Activated CD4-positive, CD25-positive, alpha-beta regulatory T cell treated with anti-CD3 and anti-CD28 coated beads, Interleukin-2, amount 50 U/mL, for 24 hours (primary cell): ENCODE results near the gene KITLG.
"Not testable (repeated sequence)": the region's sequence is repeated elsewhere in the genome, so short reads cannot be mapped to it uniquely, and the experiment has no call there.

Source experiments
- ATAC-seq, 2 donors: fragments of 150-1000 bp; cut with Tn5 transposase; one replicate each; pipeline ENCODE4 v1.10.0; 2021; ENCODE audit warnings: mild to moderate bottlenecking in 1 of 2, moderate library complexity in 1 of 2

The KITLG gene

GRCh38 chr12:88575361-88575970 is 4.8 kb downstream of the KITLG start:
- ATAC-seq = no peak

GRCh38 chr12:88574278-88574677 is 6.0 kb downstream of the KITLG start:
- no peak for ATAC-seq

DNA sequence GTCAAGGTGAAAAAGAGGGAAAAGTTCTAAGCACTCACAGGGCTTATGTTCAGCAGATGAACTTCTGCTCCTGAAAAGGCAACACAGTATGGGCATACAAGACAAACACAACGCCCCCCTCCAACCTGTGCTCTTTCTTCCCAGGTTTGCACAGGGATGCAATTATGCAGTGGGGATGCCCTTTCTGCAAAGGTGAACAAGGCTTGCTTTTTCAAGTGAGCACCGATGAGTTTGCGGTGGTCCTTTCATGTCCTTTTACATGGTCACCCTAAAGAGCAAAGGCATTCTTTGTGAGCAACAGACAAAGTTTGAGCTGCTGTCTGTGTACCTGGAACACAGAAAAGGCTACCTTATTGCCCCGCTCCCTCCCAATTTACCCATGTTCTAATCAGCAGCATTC is 6.7 kb downstream of the KITLG start:
- no peak for ATAC-seq

GRCh38 chr12:88572781-88573549 is 7.3 kb downstream of the KITLG start:
- no peak for ATAC-seq

DNA sequence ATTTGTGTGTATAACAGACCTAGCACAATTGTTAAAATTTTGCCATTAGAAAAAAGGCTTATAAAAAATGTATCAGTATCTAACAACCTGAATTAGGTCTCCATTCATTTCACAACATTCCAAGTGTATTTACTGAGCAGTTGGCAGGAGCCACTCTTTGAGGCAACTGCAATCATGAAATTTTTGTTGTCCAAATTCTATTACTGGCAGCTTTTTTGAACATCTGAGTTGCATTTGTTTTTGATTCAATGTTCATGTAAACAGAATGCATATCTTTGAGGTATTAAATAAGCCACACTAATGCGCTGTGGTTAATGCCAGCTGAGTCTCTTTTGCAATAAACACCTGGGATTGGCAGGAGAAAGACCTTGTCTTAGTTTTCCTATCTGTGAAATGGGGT is 8.7 kb downstream of the KITLG start:
- no peak for ATAC-seq

DNA sequence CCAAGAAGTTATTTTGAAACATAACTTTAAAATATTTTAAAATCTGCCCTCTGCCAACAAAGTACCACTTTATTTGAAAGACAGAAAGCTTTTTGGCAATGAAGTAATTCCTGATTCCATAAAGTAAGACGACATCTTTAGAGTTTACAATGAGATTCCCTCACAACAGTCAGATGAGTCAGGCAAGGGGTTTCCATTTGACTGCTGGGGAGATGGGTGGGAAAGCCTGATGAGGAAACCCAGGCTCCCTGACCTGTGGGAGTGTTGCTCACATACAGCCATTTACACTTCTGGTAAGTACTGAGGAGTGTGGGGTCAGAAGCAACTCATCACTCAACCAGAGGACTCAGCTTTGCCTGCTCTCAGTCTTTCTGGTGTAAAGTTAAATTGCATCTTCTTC is 10.2 kb downstream of the KITLG start:
- ATAC-seq = no peak

- no peak for ATAC-seq
Observed at GRCh38 chr12:88566430-88566829, 13.8 kb downstream of the KITLG start.

- ATAC-seq = no peak
Observed at GRCh38 chr12:88562846-88563582, 17.3 kb downstream of the KITLG start.

- no peak for ATAC-seq
Observed at GRCh38 chr12:88562151-88562550, 18.1 kb downstream of the KITLG start.

GRCh38 chr12:88559772-88560171 is 20.5 kb downstream of the KITLG start:
- no peak for ATAC-seq

DNA sequence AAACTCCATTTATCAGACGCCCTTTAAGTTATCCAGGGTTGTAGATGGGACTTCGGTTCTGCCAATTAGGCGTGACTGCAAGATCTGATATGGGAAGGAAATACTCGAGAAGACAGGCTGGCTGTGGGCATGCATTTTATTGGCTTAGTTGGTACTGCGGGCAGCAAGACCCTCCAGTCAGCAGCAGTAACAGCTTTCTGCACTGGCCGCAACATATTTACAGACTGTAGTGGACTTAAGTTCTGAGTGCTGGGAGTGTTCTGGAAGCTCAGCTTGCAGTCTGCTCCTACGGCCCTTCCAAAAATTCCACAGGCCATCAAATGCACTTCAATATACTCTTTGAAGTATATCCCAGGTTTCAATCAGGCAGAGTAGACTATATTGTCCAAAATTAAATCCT is 21.1 kb downstream of the KITLG start:
- no peak for ATAC-seq

DNA sequence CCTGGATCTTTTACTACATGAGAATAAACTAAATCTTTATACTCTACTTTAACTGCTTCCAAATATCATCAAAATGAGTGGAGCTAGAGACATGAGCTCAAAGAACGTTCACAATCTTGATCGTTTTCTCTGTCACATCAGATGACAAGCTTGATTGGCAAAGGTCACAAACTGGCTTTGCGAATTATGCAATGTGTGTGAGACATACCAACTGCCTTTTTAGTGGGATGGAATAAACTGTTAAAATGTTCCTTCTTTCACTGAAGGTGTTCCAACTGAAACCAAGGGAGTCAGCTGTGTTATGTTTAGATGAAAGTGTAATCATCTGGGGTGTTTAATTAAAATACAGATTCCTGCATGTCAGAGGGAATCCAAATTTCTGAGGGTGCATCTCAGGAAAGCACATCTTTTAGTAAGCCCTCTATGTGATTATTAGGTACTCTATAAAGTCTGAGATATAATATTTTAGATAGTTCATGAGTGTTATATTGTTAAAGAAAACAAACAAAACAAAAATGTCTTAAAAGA is 21.9 kb downstream of the KITLG start:
- no peak for ATAC-seq

DNA sequence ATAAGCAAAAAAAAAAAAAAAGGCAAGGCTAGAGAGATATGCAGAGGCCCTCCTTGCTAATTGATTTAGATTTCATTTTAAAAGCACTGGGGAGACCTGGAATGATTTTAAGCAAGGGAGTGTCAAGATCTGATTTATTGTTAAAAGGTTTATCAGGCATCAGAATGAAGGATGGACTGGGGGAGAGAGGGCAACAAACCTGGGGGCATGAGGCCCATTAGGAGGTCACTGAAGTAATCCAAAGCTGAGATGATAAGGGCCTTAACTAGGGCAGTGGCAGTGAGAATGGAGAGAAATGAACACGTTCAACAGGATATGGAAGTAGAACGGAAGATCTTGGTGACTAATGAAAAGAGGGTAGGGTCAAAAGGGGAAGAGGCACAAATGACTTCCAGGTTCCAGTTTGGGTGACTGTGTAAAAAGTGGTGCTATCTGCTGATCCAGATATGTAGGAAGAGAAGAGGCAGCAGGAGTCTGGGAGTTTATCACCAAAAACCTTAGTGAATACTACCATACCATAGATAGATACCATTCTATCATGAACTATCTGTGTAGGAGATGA is 24.0 kb downstream of the KITLG start:
- no peak for ATAC-seq

DNA sequence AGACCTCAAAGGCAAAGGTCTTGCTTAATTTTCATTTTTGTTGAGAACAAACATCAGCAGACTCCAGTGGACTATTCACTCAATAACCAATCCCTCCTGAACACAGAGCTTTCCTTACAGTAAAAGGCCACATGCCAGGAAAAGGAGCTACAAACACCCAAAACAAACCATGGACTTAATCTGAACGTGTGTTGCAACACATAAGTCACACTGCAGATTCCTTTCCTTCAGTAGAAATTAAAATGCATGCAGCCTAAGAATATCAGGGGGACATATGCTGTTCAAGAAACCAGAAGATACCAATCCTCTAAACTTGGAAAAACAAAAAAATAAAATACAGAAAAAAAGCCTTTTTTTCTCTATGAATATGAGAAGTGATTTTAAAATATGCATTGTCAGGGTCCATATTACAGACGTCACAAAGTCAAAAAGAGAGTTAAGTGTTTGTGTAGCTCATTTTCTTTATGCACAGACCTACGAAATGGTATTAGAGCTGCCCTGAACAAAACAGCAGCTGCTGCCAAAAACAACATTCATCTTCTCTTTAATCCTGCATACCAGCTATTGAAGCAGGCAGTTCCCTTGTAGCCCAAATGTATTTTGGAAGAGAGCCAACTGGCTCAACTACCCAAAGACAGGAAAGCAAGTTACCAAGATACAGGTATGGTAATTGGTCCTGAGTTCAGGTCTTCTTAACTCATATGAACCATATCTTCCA is 26.2 kb downstream of the KITLG start:
- ATAC-seq = no peak

- ATAC-seq = no peak
Observed at GRCh38 chr12:88552610-88553079, 27.6 kb downstream of the KITLG start.

DNA sequence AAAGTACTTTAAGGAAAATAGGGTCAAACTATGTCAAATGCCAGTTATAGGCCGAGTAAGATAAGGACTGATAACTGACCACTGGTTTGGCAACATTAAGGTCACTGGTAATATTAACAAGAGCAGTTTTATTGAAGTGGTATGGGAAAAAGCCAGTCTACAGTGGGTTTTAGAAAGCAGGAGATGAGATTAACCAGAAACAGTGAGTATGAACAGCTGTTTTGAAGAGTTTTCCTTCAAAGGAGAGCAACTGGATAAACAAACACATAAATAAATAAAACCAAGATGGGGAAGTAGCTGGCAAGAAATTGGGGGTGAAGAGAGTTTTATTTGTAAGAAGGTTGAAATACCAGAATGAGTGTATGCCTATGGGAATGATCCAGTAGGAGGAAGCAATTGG is 30.3 kb downstream of the KITLG start:
- no peak for ATAC-seq

DNA sequence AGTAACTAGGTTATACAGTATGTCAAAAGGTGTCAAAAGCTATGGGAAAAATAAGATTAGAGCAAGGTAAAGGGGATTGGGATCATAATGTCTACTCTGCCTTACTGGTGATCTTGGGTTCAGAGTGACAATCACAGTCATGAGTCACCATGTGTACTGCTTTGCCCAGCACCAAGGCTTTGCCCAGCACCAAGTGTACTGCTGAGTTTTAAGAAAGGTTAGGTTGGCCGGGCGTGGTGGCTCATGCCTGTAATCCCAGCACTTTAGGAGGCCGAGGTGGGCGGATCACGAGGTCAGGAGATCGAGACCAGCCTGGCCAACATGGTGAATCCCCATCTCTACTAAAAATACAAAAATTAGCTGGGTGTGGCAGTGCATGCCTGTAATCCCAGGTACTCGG is 32.3 kb downstream of the KITLG start:
- ATAC-seq = not testable (repeated sequence)

DNA sequence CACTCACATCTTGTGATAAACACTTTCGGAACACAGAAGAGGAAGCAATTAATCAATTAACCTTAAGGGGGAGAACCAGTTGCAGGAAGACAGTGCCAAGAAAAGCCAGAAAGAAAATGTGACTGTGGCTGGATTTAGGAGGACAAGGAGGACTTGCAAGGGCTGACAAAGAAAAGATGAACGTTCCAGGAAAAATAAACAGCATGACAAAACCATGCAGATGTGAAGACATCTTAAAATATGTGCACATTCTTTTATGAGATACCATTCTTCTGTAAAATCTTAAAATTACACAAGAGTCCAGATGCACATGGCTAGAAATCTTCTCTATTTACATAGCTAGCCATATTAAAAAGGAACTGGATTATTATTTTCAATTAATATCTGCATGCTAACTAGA is 33.4 kb downstream of the KITLG start:
- ATAC-seq = no peak

- ATAC-seq = no peak
Observed at GRCh38 chr12:88546226-88546625, 34.0 kb downstream of the KITLG start.

DNA sequence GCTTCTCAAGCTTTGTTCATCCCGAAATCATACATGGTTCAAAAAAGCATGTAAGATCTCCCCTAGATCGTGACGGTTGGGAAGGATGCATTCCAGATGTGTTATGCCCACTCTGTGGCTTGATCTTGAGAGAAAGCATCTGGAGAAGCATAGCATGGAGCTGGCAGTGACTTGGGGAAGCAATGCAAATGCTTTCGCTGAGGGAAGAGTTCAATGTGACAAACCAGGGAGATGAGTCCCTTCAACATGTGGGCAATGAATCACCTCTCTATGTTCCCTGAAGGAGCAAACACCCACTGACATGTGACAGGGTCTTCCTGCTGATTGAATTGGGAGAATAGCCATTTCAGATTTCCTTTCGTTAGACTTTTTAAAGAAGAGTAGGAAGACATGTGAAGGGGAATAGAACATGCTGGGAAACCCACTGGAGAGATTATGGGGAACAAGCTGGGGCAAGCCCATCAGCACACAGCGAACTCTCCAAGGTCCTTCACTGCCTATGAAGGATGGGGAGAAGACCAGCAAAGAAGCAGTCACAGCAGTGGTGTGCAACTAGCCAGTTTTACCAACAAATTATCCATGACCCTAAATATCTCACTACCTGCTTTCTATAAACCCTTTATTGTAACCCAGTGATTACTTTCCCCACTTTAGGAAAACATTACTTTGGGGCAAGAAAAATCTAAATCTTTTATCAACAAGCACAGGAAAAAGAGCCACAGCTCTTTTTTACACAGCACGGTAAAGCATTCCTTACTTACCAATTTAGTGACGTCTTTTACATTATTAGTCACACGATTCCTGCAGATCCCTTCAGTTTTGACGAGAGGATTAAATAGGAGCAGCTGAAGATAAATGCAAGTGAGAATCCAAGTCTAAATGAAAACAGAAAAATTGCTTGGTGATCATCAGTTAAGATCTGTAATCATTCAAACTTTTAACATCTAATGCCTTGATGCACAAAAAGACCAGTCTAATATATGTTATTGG is 35.0 kb downstream of the KITLG start:
- ATAC-seq = no peak

GRCh38 chr12:88539893-88540292 is 40.4 kb downstream of the KITLG start:
- no peak for ATAC-seq
